Bronchial epithelial cell (primary cell): ENCODE data around the gene NPY5R. TPM values are rescaled to one million over a fixed set of nuclear protein-coding genes. Genes with fewer than 3 reads are reported as not detected.

Experiments
- DNase-seq: peaks from one replicate; pipeline ENCODE4 v3.0.0-alpha.2; 2010; ENCODE audit warnings: low read depth
- FAIRE-seq: peaks from 2 replicates; lab custom pipeline; 2011; peaks lifted over from hg19 to GRCh38; lab: Jason Lieb, UNC
- H3K27me3 ChIP-seq: 2 replicates; pipeline ENCODE4 v1.5.1; 2011; ENCODE audit warnings: low read length; ENCODE audit not compliant: control insufficient read depth, insufficient read depth
- H3K36me3 ChIP-seq: 2 replicates; pipeline ENCODE4 v1.5.1; 2011; ENCODE audit warnings: low read length; ENCODE audit not compliant: control insufficient read depth, insufficient read depth
- H3K4me3 ChIP-seq: 2 replicates; pipeline ENCODE4 v1.5.1; 2011; ENCODE audit warnings: mild to moderate bottlenecking, low read depth, low read length, control low read depth
- CTCF ChIP-seq: IDR thresholded peaks from 2 replicates; pipeline ENCODE4 v1.5.1; 2011; ENCODE audit warnings: mild to moderate bottlenecking, moderate library complexity, low read length, control low read depth, inconsistent platforms; ENCODE audit not compliant: insufficient read depth, severe bottlenecking
- total RNA-seq: library from RNA; depleted of rRNA; stranded (reverse); fragments of >200 nt; gene quantifications from 2 replicates; pipeline ENCODE4 v1.2.1, GENCODE V29; 2014

The NPY5R gene
- total RNA-seq, 1 donor from 2014 or later = not detected

- Histone ChIP-seq H3K4me3 (no peak overlapping the region), H3K27me3 (peaks cover 6% of the 10 kb centered on the region), H3K36me3 (no peaks in the 10 kb centered on the region)
- no peak for TF ChIP-seq CTCF
- FAIRE-seq (no peak), DNase-seq (peak; percentile 25)
Measured at GRCh38 chr4:163330916-163331628, 12.6 kb upstream of the NPY5R start.

- Histone ChIP-seq H3K4me3 (peak overlapping the region; percentile 36), H3K36me3 (no peaks in the 10 kb centered on the region), H3K27me3 (peaks cover 6% of the 10 kb centered on the region)
- DNase-seq (no peak), FAIRE-seq (no peak)
- no peak for TF ChIP-seq CTCF
Measured at GRCh38 chr4:163331629-163332376, 11.9 kb upstream of the NPY5R start.

- no peaks in the 10 kb centered on the region for H3K36me3 ChIP-seq
- no peak for FAIRE-seq
- peak; percentile 69 for DNase-seq
- peak; percentile 86 for TF ChIP-seq CTCF
- H3K4me3 ChIP-seq = peak within 1 kb of the TSS; percentile 36
- H3K27me3 ChIP-seq = peaks cover 6% of the 10 kb centered on the region
Measured at GRCh38 chr4:163332526-163333406, 10.9 kb upstream of the NPY5R start, which contains the start of gene NPY1R. NPY1R (minus strand) TSS chr4:163332596; CDS start chr4:163326554, 6,042 bp downstream.

GRCh38 chr4:163335384-163335783 is 8.3 kb upstream of the NPY5R start:
- FAIRE-seq (no peak), DNase-seq (no peak)
- H3K27me3 ChIP-seq = peaks cover 6% of the 10 kb centered on the region
- no peak for TF ChIP-seq CTCF
- no peak overlapping the region for H3K4me3 ChIP-seq
- no peaks in the 10 kb centered on the region for H3K36me3 ChIP-seq

GRCh38 chr4:163344147-163345125 is 744 bp downstream of the NPY5R start:
- Histone ChIP-seq H3K36me3 (no peaks in the 10 kb centered on the region), H3K4me3 (no peak overlapping the region), H3K27me3 (peaks cover 25% of the 10 kb centered on the region)
- peak; percentile 5 for DNase-seq
- no peak for TF ChIP-seq CTCF
- FAIRE-seq = no peak
